Fibroblast of peridontal ligament (primary cell): ENCODE data around the gene NNMT.
A peak's percentile ranks its signal among the peaks of the same experiment; 100 is the strongest.

Source experiments
- DNase-seq: peaks from one replicate; pipeline ENCODE4 v3.0.0-alpha.2; 2010; ENCODE audit errors: extremely low read depth

Gene NNMT

DNA sequence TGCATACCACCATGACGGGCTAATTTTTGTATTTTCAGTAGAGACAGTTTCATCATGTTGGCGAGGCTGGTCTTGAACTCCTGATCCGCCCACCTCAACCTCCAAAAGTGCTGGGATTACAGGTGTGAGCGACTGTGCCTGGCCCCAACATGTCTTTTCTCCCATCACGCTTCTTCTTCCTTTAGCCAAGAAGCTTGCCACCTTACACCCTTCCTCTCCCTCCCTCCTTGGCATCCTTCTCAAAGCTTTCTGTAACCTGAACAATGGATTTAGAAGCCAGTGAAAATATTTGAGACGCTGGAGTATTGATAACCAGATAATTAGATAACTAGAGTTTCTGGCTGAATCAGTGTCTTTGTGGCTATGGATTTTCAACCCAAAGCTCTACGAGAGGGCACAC, 11.3 kb upstream of the NNMT start:
- DNase-seq: no peak

GRCh38 chr11:114285599-114285998, 10.6 kb upstream of the NNMT start:
- peak; percentile 43 for DNase-seq

DNA sequence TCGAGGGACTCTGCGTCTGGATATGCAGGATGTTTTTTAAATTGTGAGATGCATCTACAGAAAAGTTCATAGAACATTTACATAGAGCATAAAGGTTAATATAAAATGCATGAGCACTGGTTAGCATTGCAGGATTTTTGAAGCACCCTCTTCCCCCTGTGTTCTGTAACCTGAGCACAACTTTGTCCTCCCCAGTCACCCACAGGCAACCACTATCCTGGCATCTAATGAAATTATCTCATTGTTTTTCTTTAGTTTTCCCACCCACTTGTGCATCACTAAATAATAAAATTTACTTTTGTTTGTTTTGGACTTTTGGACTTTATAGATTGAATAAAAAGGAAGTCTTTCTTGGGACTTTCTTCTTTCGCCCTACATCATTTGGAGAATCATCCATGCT, 10.0 kb upstream of the NNMT start:
- DNase-seq: no peak

GRCh38 chr11:114287154-114287553, 9.0 kb upstream of the NNMT start:
- DNase-seq: no peak

DNA sequence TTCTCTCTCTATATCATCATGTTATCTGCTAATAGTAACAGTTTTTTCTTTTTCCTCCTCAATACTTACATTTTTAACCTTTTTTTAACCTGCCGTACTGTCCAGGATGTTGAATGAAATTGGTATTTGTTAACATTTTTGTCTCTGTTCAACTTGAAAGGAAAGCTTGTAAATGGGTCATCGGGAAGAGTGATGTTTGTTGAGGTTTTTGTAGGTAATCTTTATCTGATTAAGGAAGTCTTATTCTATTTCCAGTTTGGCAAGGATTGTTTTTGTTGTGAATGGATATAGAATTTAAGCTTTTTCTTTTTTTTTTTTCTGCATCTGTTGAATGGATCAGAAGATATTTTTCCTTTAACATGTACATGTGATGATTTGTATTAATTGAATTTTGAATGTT, 8.1 kb upstream of the NNMT start:
- no peak for DNase-seq

DNA sequence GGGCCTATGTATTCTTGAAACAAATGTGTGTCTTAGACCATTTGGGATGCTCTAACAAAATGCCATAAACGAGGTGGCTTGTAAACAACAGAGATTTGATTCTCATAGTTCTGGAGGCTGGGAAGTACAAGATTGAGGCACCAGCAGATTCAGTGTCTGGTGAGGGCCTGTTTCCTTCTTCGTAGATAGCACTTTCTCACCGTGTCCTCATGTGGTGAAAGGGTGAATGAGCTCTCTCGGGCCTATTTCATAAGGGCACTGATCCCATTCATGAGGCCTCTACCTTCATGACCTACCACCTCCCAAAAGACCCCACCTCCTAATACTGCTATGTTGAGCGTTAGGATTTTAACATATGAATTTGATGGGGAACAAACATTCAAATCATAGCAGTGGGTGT, 6.4 kb upstream of the NNMT start:
- no peak for DNase-seq

GRCh38 chr11:114290503-114291235, 5.5 kb upstream of the NNMT start:
- DNase-seq: no peak

DNA sequence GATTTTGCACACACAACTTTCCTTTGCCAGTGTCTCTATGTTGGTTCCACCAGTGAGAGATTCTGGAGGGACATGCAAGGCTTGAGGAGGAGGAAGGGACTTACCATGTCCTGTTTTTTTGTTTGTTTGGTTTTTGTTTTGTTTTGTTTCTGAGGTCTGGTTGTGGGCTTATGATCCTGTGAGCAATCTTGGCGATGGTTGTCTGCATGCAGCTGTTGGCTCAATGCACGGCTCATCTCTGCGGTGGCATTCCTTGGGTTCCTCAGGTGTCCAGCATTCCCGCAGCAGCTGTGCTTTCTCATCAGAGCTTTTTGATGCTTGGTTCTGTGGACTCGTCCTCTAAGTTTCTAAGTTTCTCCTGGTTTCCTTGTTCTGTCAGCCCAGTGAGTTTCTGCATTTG, 4.8 kb upstream of the NNMT start:
- no peak for DNase-seq

DNA sequence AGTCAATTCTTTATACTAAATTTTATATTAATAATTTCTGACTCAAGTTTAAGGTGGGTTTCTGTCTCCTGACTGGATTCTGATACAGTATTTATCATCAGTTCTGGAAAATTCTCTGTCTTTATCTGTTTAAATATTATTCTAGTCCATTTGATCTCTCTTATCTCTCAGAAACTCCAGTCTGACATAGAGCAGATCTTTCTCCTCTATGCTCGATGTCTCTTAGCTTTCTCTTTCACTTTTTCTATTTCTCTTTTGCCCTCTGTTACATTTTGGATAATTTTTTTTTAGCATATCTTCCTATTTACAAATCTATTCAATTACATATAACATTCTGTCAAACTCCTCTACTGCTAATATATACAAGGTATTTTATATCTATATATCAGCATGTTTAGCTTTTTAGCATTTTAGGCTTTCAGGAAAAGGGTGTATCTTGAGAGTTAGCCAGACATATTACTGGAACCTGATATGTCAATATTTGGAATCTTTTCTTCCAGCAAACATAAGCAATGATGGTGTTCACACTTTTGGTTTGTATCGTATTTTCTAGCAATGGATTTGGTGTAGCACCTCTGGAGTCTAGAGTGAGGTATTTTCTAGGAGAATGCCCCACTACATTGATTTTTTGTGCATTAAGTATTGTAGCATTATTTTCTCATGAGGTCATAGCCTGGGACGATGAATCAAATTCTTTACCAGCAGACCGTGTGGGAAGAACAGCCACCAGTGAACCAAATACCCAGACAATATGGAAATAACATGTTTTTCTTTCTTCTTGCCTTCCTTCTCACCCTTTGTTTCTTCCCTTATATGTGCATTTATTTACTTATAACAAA, 4.1 kb upstream of the NNMT start:
- peak; percentile 82 for DNase-seq

DNA sequence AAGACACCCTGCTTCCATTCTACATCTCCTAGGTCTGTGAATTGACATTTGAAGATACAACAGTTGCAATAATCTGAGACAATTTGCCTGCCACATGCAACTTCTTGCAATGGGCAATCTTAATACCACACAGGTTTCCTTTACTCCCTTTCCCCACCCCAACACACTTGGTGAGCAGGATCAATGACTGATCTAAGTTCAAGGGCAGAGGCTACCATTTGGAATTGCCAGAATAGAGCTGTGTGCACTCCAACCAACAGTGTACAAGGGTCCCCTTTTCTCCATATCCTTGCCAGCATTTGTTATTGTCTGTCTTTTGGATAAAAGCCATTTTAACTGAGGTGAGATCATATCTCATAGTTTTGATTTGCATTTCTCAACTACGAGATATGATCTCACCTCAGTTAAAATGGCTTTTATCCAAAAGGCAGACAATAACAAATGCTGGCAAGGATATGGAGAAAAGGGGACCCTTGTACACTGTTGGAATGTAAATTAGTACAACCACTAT, 2.9 kb upstream of the NNMT start:
- DNase-seq: no peak

GRCh38 chr11:114296605-114297372, 590 bp downstream of the NNMT start:
- peak; percentile 35 for DNase-seq

DNA sequence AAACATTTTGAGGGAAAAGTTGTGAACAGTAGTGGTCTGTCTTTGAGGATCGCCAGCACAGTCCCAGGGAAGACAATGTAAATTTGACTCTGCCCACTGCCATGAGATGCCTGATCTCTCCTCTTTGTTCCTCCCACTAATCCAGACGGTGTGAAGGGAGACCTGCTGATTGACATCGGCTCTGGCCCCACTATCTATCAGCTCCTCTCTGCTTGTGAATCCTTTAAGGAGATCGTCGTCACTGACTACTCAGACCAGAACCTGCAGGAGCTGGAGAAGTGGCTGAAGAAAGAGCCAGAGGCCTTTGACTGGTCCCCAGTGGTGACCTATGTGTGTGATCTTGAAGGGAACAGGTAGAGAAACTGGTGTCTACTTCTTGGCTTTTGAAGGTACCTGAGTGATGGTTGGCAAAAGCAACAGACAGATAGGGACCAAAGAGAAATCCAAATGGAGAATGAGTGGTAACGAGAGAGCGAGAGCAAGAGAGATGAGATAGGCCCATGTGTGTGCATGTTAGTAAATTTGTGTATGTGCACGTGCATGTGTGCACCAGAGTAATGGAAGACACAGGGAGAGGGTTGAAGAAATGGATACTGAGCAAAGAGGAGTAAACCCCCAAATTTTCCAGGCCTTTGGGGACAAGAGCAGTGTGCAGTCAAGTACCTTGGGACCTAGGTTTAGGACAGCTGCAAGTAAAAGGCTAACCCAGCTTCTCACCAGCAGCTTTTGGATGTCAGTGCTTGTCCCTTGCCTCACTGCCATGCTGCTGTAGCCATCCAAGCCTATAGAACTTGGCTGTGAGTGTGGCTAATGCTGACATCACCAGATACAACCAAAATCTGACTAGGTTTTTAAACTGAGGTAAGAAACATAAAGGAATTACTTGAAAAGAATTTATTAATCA, 1.9 kb downstream of the NNMT start:
- DNase-seq: no peak

GRCh38 chr11:114298710-114299109, 2.5 kb downstream of the NNMT start:
- DNase-seq: no peak

GRCh38 chr11:114301088-114301487, 4.9 kb downstream of the NNMT start:
- DNase-seq: no peak

DNA sequence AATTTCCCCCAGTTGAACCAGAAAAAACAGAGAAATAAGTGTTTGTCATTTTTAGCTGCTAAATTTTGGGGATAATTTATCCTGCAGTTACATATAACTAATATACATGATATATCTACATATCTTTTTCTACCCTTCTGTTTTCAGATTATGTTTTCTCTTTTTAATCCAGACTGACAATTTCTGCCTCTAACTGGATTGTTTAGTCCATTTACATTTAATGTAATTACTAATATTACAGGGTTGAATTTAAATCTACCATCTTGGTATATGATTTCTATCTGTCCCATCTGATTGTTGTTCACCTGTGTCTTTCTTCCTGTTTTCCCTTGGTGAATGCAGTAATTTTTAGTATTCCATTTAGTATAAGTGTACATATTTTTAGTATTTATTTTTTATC, 5.7 kb downstream of the NNMT start:
- no peak for DNase-seq

DNA sequence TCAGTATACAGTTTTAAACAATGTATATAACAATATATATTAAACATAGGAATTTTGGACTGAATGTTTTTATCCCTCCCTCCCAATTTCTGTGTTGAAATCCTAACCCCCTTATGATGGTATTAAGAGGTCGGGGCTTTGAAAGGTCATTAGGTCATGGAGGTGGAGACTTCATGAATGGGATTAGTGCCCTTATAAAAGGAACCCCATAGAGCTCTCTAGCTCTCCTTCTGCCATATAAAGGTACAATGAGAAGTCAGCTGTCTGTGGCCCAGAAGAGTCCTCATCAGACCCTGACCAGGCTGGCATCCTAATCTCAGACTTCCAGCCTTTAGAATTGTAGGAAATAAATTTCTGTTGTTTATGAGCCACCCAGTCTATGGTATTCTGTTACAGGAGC, 6.5 kb downstream of the NNMT start:
- no peak for DNase-seq

GRCh38 chr11:114304065-114304464, 7.9 kb downstream of the NNMT start:
- no peak for DNase-seq

DNA sequence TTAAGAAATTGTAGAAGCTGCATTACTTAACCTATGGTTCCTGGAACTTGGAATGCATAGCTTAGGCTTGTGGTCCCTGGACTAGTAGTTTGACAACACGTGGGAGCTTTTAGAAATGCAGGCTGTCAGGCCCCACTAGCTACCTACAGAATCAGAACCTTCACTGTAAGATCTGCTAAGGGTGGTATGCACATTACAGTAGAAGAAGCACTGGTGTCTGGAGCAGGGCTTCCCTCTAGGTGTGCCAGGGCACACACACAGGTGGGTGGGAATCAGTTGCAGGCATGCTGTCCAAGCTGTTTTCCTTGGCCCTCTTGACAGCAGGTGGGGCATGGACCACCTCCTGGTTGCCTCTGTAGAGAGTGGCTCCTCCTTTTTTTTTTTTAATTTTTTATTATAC, 8.8 kb downstream of the NNMT start:
- DNase-seq: no peak

DNA sequence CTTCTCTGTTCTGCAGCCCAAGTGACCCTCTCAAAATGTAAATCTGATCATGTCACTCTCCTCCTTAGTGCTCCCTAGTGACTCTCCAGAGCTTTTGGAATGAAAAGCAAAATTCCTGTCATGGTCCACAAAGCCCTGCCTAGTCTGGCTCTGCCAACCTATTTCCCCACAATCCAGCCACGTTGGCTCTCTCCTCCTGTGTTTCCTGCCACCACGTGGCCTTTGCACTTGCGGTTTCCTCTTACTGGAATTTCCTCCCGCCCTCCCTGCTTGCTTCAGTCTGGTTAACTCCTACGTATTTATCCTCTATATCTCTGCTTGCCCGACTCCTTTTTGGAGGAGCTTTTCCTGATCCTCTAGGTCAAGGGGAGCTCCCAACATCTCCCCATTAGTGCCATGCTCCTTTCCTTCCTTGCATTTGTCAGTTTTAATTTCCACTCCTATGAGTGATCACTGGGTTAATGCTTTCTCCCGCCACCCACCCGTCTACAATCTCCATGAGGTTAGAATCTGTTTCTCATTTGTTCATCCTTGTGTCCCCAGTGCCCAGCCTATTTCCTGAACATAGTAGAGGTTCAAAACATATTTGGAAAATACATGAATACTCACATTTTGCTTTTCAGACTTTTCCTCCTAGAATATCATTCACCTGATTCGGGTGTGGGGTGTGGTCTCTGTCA, 11.5 kb downstream of the NNMT start:
- peak; percentile 96 for DNase-seq

GRCh38 chr11:114308689-114309089, 12.5 kb downstream of the NNMT start:
- DNase-seq: peak; percentile 91

DNA sequence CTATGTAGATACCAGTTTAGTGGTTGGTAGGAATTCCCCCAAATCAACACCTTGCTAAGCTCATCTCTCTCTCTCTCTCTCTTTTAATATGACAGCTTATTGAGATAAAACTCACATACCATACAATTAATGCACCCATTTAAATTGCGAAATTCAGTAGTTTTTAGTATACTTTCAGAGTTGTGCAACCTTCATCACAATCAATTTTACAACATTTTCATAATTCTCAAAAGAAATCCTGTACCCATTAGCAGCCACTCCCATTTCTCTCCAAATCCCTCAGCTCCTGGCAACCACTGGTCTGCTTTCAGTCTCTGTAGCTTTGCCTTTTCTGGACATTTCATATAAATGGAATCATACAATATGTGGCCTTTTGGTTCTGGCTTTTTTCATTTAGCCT, 13.3 kb downstream of the NNMT start:
- DNase-seq: peak; percentile 37
